C4-2B (cell line): ENCODE measurements around the gene NEGR1.

Source experiments
- ZFX ChIP-seq: fragments of 450-650 bp; IDR thresholded peaks from 2 replicates; pipeline ENCODE4 v1.6.1; 2017
- TF ChIP-seq, protein P1 (sequence below): fragments of 450-650 bp; conservative IDR thresholded peaks from 2 replicates; pipeline ENCODE4 v1.5.1; 2017; ENCODE audit warnings: mild to moderate bottlenecking

DNA sequence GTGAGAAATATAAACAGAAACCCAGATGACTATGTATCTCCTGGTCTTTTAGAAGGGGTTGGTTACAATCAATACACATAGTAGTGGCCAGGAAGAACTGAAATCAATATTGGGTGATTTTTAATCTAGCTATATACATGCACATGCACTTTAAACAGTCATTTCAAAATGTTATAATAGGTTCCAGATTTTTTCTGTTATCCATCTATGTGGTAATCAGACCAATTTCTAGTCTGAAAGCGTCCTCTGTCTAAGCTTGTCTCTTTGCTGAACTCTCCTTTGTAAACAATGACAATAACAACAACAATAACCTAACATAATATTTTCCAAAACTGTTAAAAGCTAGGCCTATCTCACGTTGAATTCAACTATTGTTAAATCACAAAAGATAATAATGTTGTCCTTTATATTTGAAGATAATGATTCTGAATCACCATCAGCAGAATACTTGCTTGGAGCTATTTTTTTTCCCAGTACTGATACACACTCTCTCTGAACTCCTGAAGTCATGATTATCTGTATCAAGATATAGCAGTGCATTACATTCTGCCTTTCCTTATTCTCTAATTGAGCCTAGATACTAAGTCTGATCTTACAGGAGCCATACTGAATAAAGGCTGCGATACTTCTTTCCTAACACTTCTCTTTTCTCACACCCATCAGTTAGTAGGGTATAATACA, 704.7 kb downstream of the NEGR1 start:
- TF ChIP-seq, protein P1, sequence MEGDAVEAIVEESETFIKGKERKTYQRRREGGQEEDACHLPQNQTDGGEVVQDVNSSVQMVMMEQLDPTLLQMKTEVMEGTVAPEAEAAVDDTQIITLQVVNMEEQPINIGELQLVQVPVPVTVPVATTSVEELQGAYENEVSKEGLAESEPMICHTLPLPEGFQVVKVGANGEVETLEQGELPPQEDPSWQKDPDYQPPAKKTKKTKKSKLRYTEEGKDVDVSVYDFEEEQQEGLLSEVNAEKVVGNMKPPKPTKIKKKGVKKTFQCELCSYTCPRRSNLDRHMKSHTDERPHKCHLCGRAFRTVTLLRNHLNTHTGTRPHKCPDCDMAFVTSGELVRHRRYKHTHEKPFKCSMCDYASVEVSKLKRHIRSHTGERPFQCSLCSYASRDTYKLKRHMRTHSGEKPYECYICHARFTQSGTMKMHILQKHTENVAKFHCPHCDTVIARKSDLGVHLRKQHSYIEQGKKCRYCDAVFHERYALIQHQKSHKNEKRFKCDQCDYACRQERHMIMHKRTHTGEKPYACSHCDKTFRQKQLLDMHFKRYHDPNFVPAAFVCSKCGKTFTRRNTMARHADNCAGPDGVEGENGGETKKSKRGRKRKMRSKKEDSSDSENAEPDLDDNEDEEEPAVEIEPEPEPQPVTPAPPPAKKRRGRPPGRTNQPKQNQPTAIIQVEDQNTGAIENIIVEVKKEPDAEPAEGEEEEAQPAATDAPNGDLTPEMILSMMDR, result no peak
- TF ChIP-seq ZFX, result no peak
